ENCODE results near the gene HTR6. TPM values are rescaled to one million over a fixed set of nuclear protein-coding genes. Genes with fewer than 3 reads are reported as not detected.

The HTR6 gene
- total RNA-seq, 1 donor from 2014 or later = not detected

GRCh38 chr1:19661721-19662228, 2.9 kb upstream of the HTR6 start:
- ATAC-seq = peak in 1 of 2 donors; percentile 31
- no peak for DNase-seq
- H3K9me3 ChIP-seq = no peaks in the 10 kb centered on the region
- H3K36me3 ChIP-seq = no peaks in the 10 kb centered on the region
- peaks cover 37% of the 10 kb centered on the region for H3K27me3 ChIP-seq (ENCODE audit: low read depth)
- intact Hi-C loops (cut with DNase I) = no loop called here
- no peaks in the 10 kb centered on the region for H3K4me1 ChIP-seq
- peak; percentile 71 for TF ChIP-seq CTCF (IDR thresholded peaks at IDR 0.05)
- no peak overlapping the region for H3K27ac ChIP-seq
- no peak overlapping the region for H3K4me3 ChIP-seq

DNA sequence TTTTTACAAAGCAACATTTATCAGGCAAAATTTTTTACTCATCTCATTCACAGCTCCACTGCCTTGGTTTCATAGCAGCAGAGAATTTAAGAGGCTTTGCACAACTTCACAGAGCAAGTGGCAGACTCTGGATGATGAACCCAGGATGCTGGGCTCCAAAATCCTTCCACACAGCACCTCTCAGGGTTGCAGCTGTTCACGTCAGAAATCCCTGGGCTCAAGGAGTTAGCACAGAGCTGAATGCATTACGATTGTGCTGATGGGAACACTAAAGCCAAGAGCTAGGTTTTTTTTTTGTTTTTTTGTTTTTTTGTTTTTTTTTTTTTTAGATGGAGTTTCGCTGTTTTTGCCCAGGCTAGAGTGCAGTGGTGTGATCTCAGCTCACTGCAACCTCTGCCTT, 2.4 kb upstream of the HTR6 start:
- no peaks in the 10 kb centered on the region for H3K36me3 ChIP-seq
- no peak overlapping the region for H3K27ac ChIP-seq
- H3K4me1 ChIP-seq = no peaks in the 10 kb centered on the region
- ATAC-seq (no peak), DNase-seq (no peak)
- TF ChIP-seq CTCF (IDR thresholded peaks at IDR 0.05) = no peak
- intact Hi-C loops (cut with DNase I) = no loop called here
- H3K27me3 ChIP-seq (ENCODE audit: low read depth) = peaks cover 43% of the 10 kb centered on the region
- H3K9me3 ChIP-seq = no peaks in the 10 kb centered on the region
- H3K4me3 ChIP-seq = no peak overlapping the region

- TF ChIP-seq CTCF (IDR thresholded peaks at IDR 0.05) = no peak
- no peaks in the 10 kb centered on the region for H3K36me3 ChIP-seq
- ATAC-seq = no peak
- no peak overlapping the region for H3K27ac ChIP-seq
- DNase-seq = no peak
- no peaks in the 10 kb centered on the region for H3K4me1 ChIP-seq
- H3K9me3 ChIP-seq = no peaks in the 10 kb centered on the region
- H3K27me3 ChIP-seq (ENCODE audit: low read depth) = peaks cover 53% of the 10 kb centered on the region
- H3K4me3 ChIP-seq = peak overlapping the region; percentile 11
- intact Hi-C loops (cut with DNase I) = no loop called here
Observed at GRCh38 chr1:19665186-19665495, 466 bp downstream of the HTR6 start.

- no peaks in the 10 kb centered on the region for H3K36me3 ChIP-seq
- H3K9me3 ChIP-seq = no peaks in the 10 kb centered on the region
- peaks cover 53% of the 10 kb centered on the region for H3K27me3 ChIP-seq (ENCODE audit: low read depth)
- no peak for ATAC-seq
- H3K4me1 ChIP-seq = no peaks in the 10 kb centered on the region
- no peak overlapping the region for H3K27ac ChIP-seq
- intact Hi-C loops (cut with DNase I) = no loop called here
- no peak overlapping the region for H3K4me3 ChIP-seq
- no peak for TF ChIP-seq CTCF (IDR thresholded peaks at IDR 0.05)
- no peak for DNase-seq
Observed at GRCh38 chr1:19665496-19666465, 1.1 kb downstream of the HTR6 start.

- Histone ChIP-seq H3K36me3 (no peaks in the 10 kb centered on the region), H3K4me3 (no peak overlapping the region), H3K4me1 (no peaks in the 10 kb centered on the region), H3K27me3 (ENCODE audit: low read depth) (peaks cover 43% of the 10 kb centered on the region), H3K9me3 (no peaks in the 10 kb centered on the region), H3K27ac (no peak overlapping the region)
- intact Hi-C loops (cut with DNase I) = no loop called here
- ATAC-seq = no peak
- TF ChIP-seq CTCF (IDR thresholded peaks at IDR 0.05) = no peak
- DNase-seq = no peak
Observed at GRCh38 chr1:19668888-19669287, 4.2 kb downstream of the HTR6 start.

Data from lower lobe of right lung (tissue), 2 donors.